PC-9 (cell line): Measurements from ENCODE around the gene BBS9. TPM values are rescaled to one million over a fixed set of nuclear protein-coding genes. Genes with fewer than 3 reads are reported as not detected.

Source experiments
- BruUV-seq: library from RNA; stranded (reverse); fragments of 400-500 nt; replicated peaks from 2 replicates; lab custom pipeline; 2021; lab: Mats Ljungman, UMichigan
- CTCF ChIA-PET: fragments of 300-600 bp; sonication (Branson Sonifier 250); formaldehyde crosslinking; loops from one replicate; lab custom pipeline; 2022; ENCODE audit warnings: antibody characterized with exemption; lab: Charles Lee
- POLR2A ChIA-PET: fragments of 300-600 bp; sonication (Branson Sonifier 250); formaldehyde crosslinking; loops from one replicate; lab custom pipeline; 2022; ENCODE audit warnings: antibody characterized with exemption; ENCODE audit not compliant: unreplicated experiment; lab: Charles Lee
- DNase-seq, 2 experiments: peaks; one replicate each; pipeline versions ENCODE4 v3.0.0 to v3.0.0-alpha.2; 2015 to 2022; ENCODE audit warnings: mixed read lengths in 1 of 2
- H2AFZ ChIP-seq: fragments of 200-600 bp; sonication (generic); 2 replicates; pipeline ENCODE4 v1.8.1; 2017; ENCODE audit warnings: antibody characterized with exemption
- H3F3A ChIP-seq: fragments of 200-600 bp; sonication (generic); 2 replicates; pipeline ENCODE4 v1.8.1; 2017; ENCODE audit warnings: antibody characterized with exemption, mild to moderate bottlenecking, low read depth; ENCODE audit not compliant: insufficient read depth
- H3K27ac ChIP-seq: fragments of 200-600 bp; sonication (generic); 2 replicates; pipeline ENCODE4 v1.6.1; 2016; ENCODE audit warnings: mixed run types
- H3K27me3 ChIP-seq: fragments of 200-600 bp; sonication (generic); 2 replicates; pipeline ENCODE4 v1.6.1; 2016; ENCODE audit warnings: low read depth, mixed run types; ENCODE audit not compliant: insufficient read depth
- H3K36me3 ChIP-seq: fragments of 200-600 bp; sonication (generic); 2 replicates; pipeline ENCODE4 v1.6.1; 2016; ENCODE audit warnings: low read depth, mixed run types
- H3K4me1 ChIP-seq: fragments of 200-600 bp; sonication (generic); replicated peaks from 2 replicates; pipeline ENCODE4 v1.6.1; 2016; ENCODE audit warnings: mixed run types; ENCODE audit not compliant: insufficient read depth
- H3K4me2 ChIP-seq: fragments of 200-600 bp; sonication (generic); 2 replicates; pipeline ENCODE4 v1.6.1; 2017; ENCODE audit warnings: mixed run types
- H3K4me3 ChIP-seq: fragments of 200-600 bp; sonication (generic); 2 replicates; pipeline ENCODE4 v1.6.1; 2016; ENCODE audit warnings: mixed run types
- H3K79me2 ChIP-seq: fragments of 200-600 bp; sonication (generic); 2 replicates; pipeline ENCODE4 v1.6.1; 2017; ENCODE audit warnings: low read depth, mixed run types
- H3K9me2 ChIP-seq: fragments of 200-600 bp; sonication (generic); 2 replicates; pipeline ENCODE4 v1.8.1; 2017; ENCODE audit warnings: mild to moderate bottlenecking; ENCODE audit not compliant: insufficient read depth
- H3K9me3 ChIP-seq: fragments of 200-600 bp; sonication (generic); 2 replicates; pipeline ENCODE4 v1.8.1; 2016; ENCODE audit warnings: low read depth; ENCODE audit not compliant: insufficient read depth
- H4K20me1 ChIP-seq: fragments of 200-600 bp; sonication (generic); 2 replicates; pipeline ENCODE4 v1.8.1; 2017; ENCODE audit not compliant: insufficient read depth
- EZH2 ChIP-seq: fragments of 200-600 bp; sonication (generic); IDR thresholded peaks from 2 replicates; pipeline ENCODE4 v1.8.0; 2017; ENCODE audit warnings: antibody characterized with exemption, low read depth
- intact Hi-C: fragments of 100-400 bp; cut with micrococcal nuclease; formaldehyde crosslinking; loops from one replicate; pipeline ENCODE4 v1.10.0; 2022; ENCODE audit not compliant: unreplicated experiment
- total RNA-seq: library from RNA; stranded (reverse); gene quantifications from 2 replicates; pipeline ENCODE4 v1.2.3, GENCODE V29; 2021
- TF ChIP-seq, protein P1 (sequence below): fragments of 200-600 bp; sonication (generic); conservative IDR thresholded peaks from 2 replicates; pipeline ENCODE4 v1.6.1; 2017; ENCODE audit warnings: mixed run types, antibody characterized with exemption, mild to moderate bottlenecking, moderate library complexity

BBS9 gene
- total RNA-seq, 1 experiment from 2014 or later, result 12.4 TPM

GRCh38 chr7:33425929-33426678 is 296.7 kb downstream of the BBS9 start:
- Histone ChIP-seq H3K9me3 (no peaks in the 10 kb centered on the region), H3K9me2 (no peaks in the 10 kb centered on the region), H3K79me2 (no peaks in the 10 kb centered on the region), H3K4me2 (no peak overlapping the region), H2AFZ (no peak overlapping the region), H3K4me1 (no peaks in the 10 kb centered on the region), H3F3A (no peaks in the 10 kb centered on the region), H4K20me1 (no peaks in the 10 kb centered on the region), H3K4me3 (no peak overlapping the region), H3K27me3 (no peaks in the 10 kb centered on the region), H3K27ac (no peak overlapping the region), H3K36me3 (no peaks in the 10 kb centered on the region)
- ChIA-PET POLR2A (no interaction called here), CTCF (no interaction called here)
- no TSS peak for BruUV-seq
- DNase-seq, result no peak
- TF ChIP-seq EZH2, result no peak
- TF ChIP-seq, protein P1, sequence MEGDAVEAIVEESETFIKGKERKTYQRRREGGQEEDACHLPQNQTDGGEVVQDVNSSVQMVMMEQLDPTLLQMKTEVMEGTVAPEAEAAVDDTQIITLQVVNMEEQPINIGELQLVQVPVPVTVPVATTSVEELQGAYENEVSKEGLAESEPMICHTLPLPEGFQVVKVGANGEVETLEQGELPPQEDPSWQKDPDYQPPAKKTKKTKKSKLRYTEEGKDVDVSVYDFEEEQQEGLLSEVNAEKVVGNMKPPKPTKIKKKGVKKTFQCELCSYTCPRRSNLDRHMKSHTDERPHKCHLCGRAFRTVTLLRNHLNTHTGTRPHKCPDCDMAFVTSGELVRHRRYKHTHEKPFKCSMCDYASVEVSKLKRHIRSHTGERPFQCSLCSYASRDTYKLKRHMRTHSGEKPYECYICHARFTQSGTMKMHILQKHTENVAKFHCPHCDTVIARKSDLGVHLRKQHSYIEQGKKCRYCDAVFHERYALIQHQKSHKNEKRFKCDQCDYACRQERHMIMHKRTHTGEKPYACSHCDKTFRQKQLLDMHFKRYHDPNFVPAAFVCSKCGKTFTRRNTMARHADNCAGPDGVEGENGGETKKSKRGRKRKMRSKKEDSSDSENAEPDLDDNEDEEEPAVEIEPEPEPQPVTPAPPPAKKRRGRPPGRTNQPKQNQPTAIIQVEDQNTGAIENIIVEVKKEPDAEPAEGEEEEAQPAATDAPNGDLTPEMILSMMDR, result no peak
- intact Hi-C loops, result no loop called here

DNA sequence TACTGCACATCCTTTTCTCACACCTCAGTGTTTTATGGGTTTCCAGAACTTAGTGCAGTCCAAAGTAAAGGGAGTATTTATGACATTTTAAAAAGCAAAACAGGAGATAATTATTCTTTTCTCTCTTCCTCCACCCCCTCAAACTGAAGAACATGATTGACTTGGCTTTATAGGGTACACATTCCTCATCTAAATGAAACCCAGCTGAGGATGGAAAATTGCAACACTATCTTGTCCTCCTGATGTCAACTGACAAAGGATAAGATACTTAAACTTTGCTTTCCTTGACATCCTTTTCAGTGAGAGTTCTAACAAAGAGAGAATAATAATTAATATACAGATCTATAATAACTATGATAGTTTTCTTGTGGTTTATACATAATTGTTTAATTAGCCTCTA is 299.1 kb downstream of the BBS9 start:
- no peaks in the 10 kb centered on the region for H3K4me1 ChIP-seq
- no peaks in the 10 kb centered on the region for H3K79me2 ChIP-seq
- DNase-seq, result no peak
- no peaks in the 10 kb centered on the region for H3K9me3 ChIP-seq
- no TSS peak for BruUV-seq
- no peaks in the 10 kb centered on the region for H3K9me2 ChIP-seq
- POLR2A ChIA-PET, result no interaction called here
- no peaks in the 10 kb centered on the region for H3F3A ChIP-seq
- intact Hi-C loops, result no loop called here
- CTCF ChIA-PET, result no interaction called here
- no peak for TF ChIP-seq EZH2
- TF ChIP-seq, protein P1, result no peak
- H3K36me3 ChIP-seq, result no peaks in the 10 kb centered on the region
- no peak overlapping the region for H3K27ac ChIP-seq
- H4K20me1 ChIP-seq, result no peaks in the 10 kb centered on the region
- H3K27me3 ChIP-seq, result no peaks in the 10 kb centered on the region
- H2AFZ ChIP-seq, result no peak overlapping the region
- no peak overlapping the region for H3K4me3 ChIP-seq
- H3K4me2 ChIP-seq, result no peak overlapping the region

DNA sequence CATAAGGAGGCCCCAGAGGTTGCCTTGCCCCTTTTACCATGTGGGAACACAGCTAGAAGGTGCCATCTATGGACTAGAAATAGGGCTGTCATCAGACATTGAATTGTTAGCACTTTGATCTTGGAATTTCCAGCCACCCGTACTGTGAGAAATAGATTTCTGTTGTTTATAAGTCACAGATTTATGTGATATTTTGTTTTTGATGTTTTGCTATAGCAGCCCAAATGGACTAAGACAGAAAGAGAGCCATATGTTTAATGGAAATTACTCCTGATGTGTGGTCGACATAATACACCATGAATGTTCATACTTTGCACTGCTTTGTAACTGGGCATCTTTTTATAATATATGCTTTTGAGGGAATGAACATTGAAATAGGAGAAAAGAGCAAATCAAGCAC is 302.2 kb downstream of the BBS9 start:
- Histone ChIP-seq H3K9me2 (no peaks in the 10 kb centered on the region), H3K27ac (no peak overlapping the region), H3K27me3 (no peaks in the 10 kb centered on the region), H3K36me3 (no peaks in the 10 kb centered on the region), H3K4me3 (no peak overlapping the region), H3K4me1 (no peaks in the 10 kb centered on the region), H4K20me1 (no peaks in the 10 kb centered on the region), H2AFZ (no peak overlapping the region), H3K4me2 (no peak overlapping the region), H3F3A (no peaks in the 10 kb centered on the region), H3K9me3 (no peaks in the 10 kb centered on the region), H3K79me2 (no peaks in the 10 kb centered on the region)
- CTCF ChIA-PET, result no interaction called here
- intact Hi-C loops, result no loop called here
- no peak for TF ChIP-seq EZH2
- TF ChIP-seq, protein P1, result no peak
- no TSS peak for BruUV-seq
- POLR2A ChIA-PET, result no interaction called here
- no peak for DNase-seq
